Stomach (tissue), 9 donors: ENCODE data around the gene MCTP2. TPM values are rescaled to one million over a fixed set of nuclear protein-coding genes. Genes with fewer than 3 reads are reported as not detected.
A peak's percentile ranks its signal among the peaks of the same experiment; 100 is the strongest.

Experiments
- DNase-seq, 2 donors: peaks; one replicate each; pipeline versions ENCODE4 v3.0.0 to v3.0.0-alpha.2; 2013 to 2019
- H3K27ac ChIP-seq, 5 donors: fragments of 200-600 bp in 4 of 5; sonication (generic) in 4 of 5; one replicate each; pipeline ENCODE4 v1.5.1; 2013 to 2019; ENCODE audit warnings: mild to moderate bottlenecking in 1 of 5, moderate library complexity in 1 of 5
- H3K27me3 ChIP-seq, 3 donors: fragments of 200-600 bp; sonication (generic); one replicate each; pipeline ENCODE4 v1.5.1; 2017 to 2019; ENCODE audit warnings: mixed run types in 1 of 3
- H3K36me3 ChIP-seq, 4 donors: fragments of 200-600 bp; sonication (generic); 1 replicate in 3 of 4; 2 replicates in 1 of 4; pipeline ENCODE4 v1.5.1; 2016 to 2019
- H3K4me1 ChIP-seq, 4 donors: fragments of 200-600 bp; sonication (generic); one replicate each; pipeline ENCODE4 v1.5.1; 2016 to 2019
- H3K4me3 ChIP-seq, 4 donors: fragments of 200-600 bp; sonication (generic) in 3 of 4; one replicate each; pipeline ENCODE4 v1.5.1; 2016 to 2019; ENCODE audit warnings: mild to moderate bottlenecking in 1 of 4
- H3K9me3 ChIP-seq, 4 donors: fragments of 200-600 bp; sonication (generic); one replicate each; pipeline ENCODE4 v1.5.1; 2016 to 2019
- CTCF ChIP-seq, 7 experiments: fragments of 450-650 bp in 4 of 7; fragments of 200-600 bp in 3 of 7; sonication (generic) in 3 of 7; IDR thresholded peaks; one replicate each; pipeline ENCODE4 v1.5.1; 2016 to 2019; ENCODE audit warnings: antibody characterized with exemption in 7 of 7, control low read depth in 2 of 7, mild to moderate bottlenecking in 1 of 7
- EP300 ChIP-seq: sonication (generic); formaldehyde crosslinking; IDR thresholded peaks from one replicate; pipeline ENCODE4 v1.6.1; 2017; ENCODE audit warnings: antibody characterized with exemption
- POLR2A ChIP-seq, 4 donors: fragments of 450-650 bp; IDR thresholded peaks; one replicate each; pipeline ENCODE4 v1.6.1; 2016; ENCODE audit warnings: antibody characterized with exemption in 4 of 4, control low read depth in 2 of 4, mild to moderate bottlenecking in 1 of 4, moderate library complexity in 1 of 4
- POLR2AphosphoS5 ChIP-seq, 3 donors: sonication (generic); formaldehyde crosslinking; IDR thresholded peaks; one replicate each; pipeline ENCODE4 v1.6.1; 2016; ENCODE audit warnings: antibody characterized with exemption in 3 of 3
- WGBS, 5 donors: extraction: QIAGEN DNeasy Blood & Tissue Kit in 3 of 5; methylation state at CpG; one replicate each; pipeline versions ENCODE4 v1.1.5 to v1.1.7; 2013 to 2018; 5-methylcytosine and 5-hydroxymethylcytosine counted together
- intact Hi-C: fragments of 100-400 bp; cut with DNase I; formaldehyde crosslinking; loops from one replicate; pipeline ENCODE4 v1.15.1; 2023; ENCODE audit warnings: low total_unique reads
- polyA plus RNA-seq, 3 donors: library from polyadenylated mRNA; stranded (reverse); fragments of 200-250 nt; gene quantifications; one replicate each; pipeline ENCODE4 v1.2.3, GENCODE V29; 2013
- total RNA-seq, 5 donors: library from RNA; depleted of rRNA; stranded (reverse); fragments of >200 nt; gene quantifications; one replicate each; pipeline versions ENCODE4 v1.1.0 to v1.2.3, GENCODE V29; 2014 to 2016
- donor health status: healthy with polysubstance abuse.
- donor health status: Bipolar disorder and iron deficiency.
- donor health status: healthy.

MCTP2 gene
- total and polyA plus RNA-seq, 8 donors, result 2.8 to 62.4 (median 15.4) TPM

- Histone ChIP-seq H3K9me3 (no peaks in the 10 kb centered on the region), H3K4me1 (no peaks in the 10 kb centered on the region), H3K27ac (no peak overlapping the region), H3K4me3 (no peak overlapping the region), H3K36me3 (no peaks in the 10 kb centered on the region), H3K27me3 (no peaks in the 10 kb centered on the region)
- no peak for DNase-seq
- TF ChIP-seq POLR2AphosphoS5 (IDR thresholded peaks at IDR 0.05), result no peak
- no peak for TF ChIP-seq POLR2A (IDR thresholded peaks at IDR 0.05)
- no peak for TF ChIP-seq CTCF (IDR thresholded peaks at IDR 0.05)
- TF ChIP-seq EP300, result no peak
- WGBS, 5 donors, result 54 to 70% (median 57%) methylated on average over 3 of the region's 3 CpGs
- intact Hi-C loops, result no loop called here
Measured at GRCh38 chr15:94203306-94203705, 28.1 kb upstream of the MCTP2 start.

GRCh38 chr15:94205366-94205765, 26.0 kb upstream of the MCTP2 start:
- WGBS, 5 donors, result 66 to 81% (median 72%) methylated on average over 7 of the region's 7 CpGs
- intact Hi-C loops, result no loop called here
- TF ChIP-seq CTCF (IDR thresholded peaks at IDR 0.05), result no peak
- no peak for TF ChIP-seq POLR2A (IDR thresholded peaks at IDR 0.05)
- TF ChIP-seq POLR2AphosphoS5 (IDR thresholded peaks at IDR 0.05), result no peak
- TF ChIP-seq EP300, result no peak
- H3K4me1 ChIP-seq, result no peaks in the 10 kb centered on the region
- H3K4me3 ChIP-seq, result no peak overlapping the region
- H3K9me3 ChIP-seq, result no peaks in the 10 kb centered on the region
- peak overlapping the region in 1 of 5 donors; percentile 64 for H3K27ac ChIP-seq
- H3K36me3 ChIP-seq, result no peaks in the 10 kb centered on the region
- no peak for DNase-seq
- no peaks in the 10 kb centered on the region for H3K27me3 ChIP-seq

- Histone ChIP-seq H3K4me1 (no peaks in the 10 kb centered on the region), H3K27ac (peak overlapping the region in 2 of 5 donors; percentile 35 to 64), H3K27me3 (no peaks in the 10 kb centered on the region), H3K9me3 (no peaks in the 10 kb centered on the region), H3K4me3 (no peak overlapping the region), H3K36me3 (no peaks in the 10 kb centered on the region)
- 61 to 73% (median 65%) methylated on average over 11 of the region's 11 CpGs for WGBS, 5 donors
- DNase-seq, result peak in 1 of 2 donors; percentile 8
- intact Hi-C loops, result no loop called here
- no peak for TF ChIP-seq EP300
- TF ChIP-seq POLR2AphosphoS5 (IDR thresholded peaks at IDR 0.05), result peak in 1 of 3 donors; percentile 29
Measured at GRCh38 chr15:94206463-94207167, 24.7 kb upstream of the MCTP2 start.

- no peak overlapping the region for H3K27ac ChIP-seq
- H3K4me3 ChIP-seq, result no peak overlapping the region
- intact Hi-C loops, result no loop called here
- WGBS, 5 donors, result 63 to 73% (median 67%) methylated on average over 5 of the region's 5 CpGs
- H3K4me1 ChIP-seq, result no peaks in the 10 kb centered on the region
- no peaks in the 10 kb centered on the region for H3K9me3 ChIP-seq
- peaks cover 0 to 4% (median 0%) of the 10 kb centered on the region in 3 donors for H3K27me3 ChIP-seq
- TF ChIP-seq POLR2A (IDR thresholded peaks at IDR 0.05) (no peak), EP300 (no peak), CTCF (IDR thresholded peaks at IDR 0.05) (no peak), POLR2AphosphoS5 (IDR thresholded peaks at IDR 0.05) (no peak)
- no peaks in the 10 kb centered on the region for H3K36me3 ChIP-seq
- DNase-seq, result no peak
Measured at GRCh38 chr15:94212291-94212690, 19.1 kb upstream of the MCTP2 start.

GRCh38 chr15:94225616-94226015, 5.7 kb upstream of the MCTP2 start:
- intact Hi-C loops, result no loop called here
- WGBS, 5 donors, result 64 to 80% (median 65%) methylated on average over 2 of the region's 2 CpGs

More at GRCh38 chr15:94225616-94226015, 5.7 kb upstream of the MCTP2 start:
- Histone ChIP-seq H3K27ac (no peak overlapping the region), H3K27me3 (no peaks in the 10 kb centered on the region), H3K36me3 (no peaks in the 10 kb centered on the region), H3K9me3 (no peaks in the 10 kb centered on the region), H3K4me3 (no peak overlapping the region), H3K4me1 (peaks cover 0 to 13% (median 4%) of the 10 kb centered on the region in 4 donors)
- no peak for DNase-seq
- TF ChIP-seq POLR2A (IDR thresholded peaks at IDR 0.05) (no peak), EP300 (no peak), POLR2AphosphoS5 (IDR thresholded peaks at IDR 0.05) (no peak), CTCF (IDR thresholded peaks at IDR 0.05) (no peak)
